GM18861 (cell line): Measurements from ENCODE around the gene GRM8.
"Not testable (repeated sequence)": the region's sequence is repeated elsewhere in the genome, so short reads cannot be mapped to it uniquely, and the experiment has no call there.

ENCODE experiments used
- ATAC-seq: cut with Tn5 transposase; IDR thresholded peaks from one replicate; pipeline ENCODE4 v1.9.1; 2021; ENCODE audit not compliant: unreplicated experiment

The GRM8 gene

DNA sequence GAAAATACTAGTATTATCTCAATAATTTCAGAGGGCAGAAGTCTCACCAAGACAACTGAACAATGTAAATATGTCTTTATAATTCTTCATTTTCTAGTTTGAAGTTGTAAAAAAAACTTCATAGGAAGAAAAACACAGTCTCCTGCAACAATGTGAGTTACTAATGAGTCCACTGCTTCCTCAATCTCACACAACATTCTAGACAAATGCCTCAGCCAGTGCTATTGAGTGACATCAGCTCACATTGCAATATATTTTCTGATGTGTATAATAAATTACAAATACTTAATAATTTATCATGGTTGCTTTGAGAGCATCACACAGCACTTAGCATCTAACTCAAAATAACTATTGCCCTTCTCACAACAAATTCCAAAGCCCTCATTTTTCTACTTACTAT is 321.2 kb downstream of the GRM8 start:
- no peak for ATAC-seq

DNA sequence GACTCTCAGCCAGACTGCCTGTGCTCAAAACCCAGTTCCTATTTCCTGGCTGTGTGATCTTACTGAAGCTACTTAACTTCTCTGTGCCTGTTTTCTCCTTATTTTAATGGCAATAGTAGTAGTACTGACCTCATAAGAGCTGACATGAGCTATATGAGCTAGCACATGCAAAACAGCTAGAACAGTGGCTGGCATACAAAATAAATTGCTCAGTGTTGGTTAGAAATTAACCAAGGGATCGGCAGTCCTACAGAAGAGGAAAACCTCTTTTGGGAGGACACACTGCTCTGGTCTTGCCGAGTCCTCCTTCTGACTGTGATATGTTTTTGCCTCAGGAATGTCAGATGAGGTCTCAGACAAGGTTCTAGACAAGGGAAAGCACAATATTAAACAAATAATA is 322.6 kb downstream of the GRM8 start:
- ATAC-seq, result no peak

DNA sequence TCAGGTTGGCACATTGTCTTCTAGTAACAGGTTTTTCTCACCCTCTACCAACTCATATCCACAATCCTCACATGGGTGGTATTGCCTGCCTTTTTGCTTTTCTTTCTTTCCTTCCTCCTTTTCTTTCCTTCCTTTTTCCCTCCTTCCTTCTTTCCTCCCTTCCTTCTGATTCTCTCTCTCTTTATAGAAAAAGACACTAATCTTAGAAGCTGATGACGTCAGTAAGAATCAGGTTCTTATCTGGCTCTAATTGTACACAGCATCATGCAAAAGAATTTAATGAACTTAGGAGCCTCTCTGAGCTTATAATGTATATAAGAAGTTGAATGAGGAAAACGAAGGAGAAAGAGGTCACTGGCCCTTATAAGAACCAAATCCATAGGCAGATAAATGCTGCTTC is 328.3 kb downstream of the GRM8 start:
- no peak for ATAC-seq

DNA sequence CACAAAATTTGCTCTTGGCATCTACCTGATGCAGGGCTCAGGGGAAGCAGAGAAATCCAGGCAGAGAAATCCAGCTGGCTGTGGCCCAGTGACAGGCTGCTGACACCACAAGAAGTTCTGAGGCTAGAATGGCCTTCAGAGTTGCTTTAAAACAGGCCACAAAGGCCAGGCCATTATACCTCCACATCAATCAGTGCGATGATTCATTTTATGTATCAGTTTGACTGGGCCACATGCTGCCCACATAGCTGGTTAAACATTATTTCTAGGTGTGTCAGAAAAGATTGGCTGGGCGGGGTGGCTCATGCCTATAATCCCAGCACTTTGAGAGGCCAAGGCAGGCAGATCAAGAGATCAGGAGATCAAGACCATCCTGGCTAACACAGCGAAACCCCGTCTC is 341.1 kb downstream of the GRM8 start:
- ATAC-seq, result not testable (repeated sequence)

DNA sequence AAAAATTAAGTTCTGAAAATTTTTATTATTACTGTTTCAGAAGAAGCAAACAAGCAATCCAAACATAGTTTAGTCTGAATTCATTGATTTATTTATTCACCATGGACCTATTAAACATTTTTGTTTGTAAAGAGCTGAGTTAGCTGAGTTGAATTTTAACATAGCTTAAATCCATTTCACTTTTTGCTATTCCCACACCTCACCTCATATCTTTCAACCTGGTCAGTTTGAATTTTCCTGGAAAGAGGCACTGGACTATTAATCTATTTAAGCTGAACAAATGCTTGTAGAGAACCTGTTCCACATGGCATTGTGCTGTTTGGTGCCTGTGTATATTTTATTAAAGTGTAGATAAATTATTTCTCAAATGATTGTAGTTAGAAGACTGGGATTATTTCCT is 344.2 kb downstream of the GRM8 start:
- not testable (repeated sequence) for ATAC-seq

DNA sequence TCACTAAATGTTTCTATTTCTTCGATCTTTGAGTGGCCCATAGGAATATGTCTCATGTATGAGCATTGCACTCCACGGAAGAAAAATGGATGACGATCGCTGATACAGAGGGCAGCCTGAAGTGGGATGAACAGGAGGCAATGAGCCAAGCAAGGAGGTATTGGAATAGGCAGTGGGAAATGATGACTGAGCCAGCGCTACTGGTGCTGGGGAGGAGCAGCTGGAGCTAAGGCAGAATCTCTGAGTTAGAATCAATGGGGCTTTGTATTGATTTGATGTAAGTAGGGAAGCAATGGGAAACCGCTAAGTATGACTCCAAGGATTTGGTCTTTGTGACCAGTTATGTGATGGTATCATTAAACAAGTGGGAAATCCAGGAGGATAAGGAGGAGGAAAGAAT is 345.1 kb downstream of the GRM8 start:
- not testable (repeated sequence) for ATAC-seq

DNA sequence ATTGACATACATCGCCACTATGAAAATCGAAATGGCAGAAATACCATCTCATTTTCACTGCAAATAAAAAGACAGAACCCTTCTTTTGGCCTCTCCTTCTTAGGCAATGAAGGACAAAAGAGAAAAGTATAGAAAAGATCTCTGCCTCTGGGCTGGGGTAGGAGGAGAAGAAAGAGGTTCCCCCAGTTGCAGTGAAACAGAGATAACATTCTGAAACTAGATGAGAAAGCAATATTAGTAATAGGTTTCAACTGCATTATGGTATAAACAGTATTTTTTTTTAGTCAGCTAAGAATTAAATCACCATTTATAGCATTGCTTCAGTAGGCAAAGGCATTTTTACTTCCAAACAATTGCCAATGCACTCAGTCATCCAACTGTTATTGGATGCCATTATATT is 347.5 kb downstream of the GRM8 start:
- ATAC-seq, result not testable (repeated sequence)

DNA sequence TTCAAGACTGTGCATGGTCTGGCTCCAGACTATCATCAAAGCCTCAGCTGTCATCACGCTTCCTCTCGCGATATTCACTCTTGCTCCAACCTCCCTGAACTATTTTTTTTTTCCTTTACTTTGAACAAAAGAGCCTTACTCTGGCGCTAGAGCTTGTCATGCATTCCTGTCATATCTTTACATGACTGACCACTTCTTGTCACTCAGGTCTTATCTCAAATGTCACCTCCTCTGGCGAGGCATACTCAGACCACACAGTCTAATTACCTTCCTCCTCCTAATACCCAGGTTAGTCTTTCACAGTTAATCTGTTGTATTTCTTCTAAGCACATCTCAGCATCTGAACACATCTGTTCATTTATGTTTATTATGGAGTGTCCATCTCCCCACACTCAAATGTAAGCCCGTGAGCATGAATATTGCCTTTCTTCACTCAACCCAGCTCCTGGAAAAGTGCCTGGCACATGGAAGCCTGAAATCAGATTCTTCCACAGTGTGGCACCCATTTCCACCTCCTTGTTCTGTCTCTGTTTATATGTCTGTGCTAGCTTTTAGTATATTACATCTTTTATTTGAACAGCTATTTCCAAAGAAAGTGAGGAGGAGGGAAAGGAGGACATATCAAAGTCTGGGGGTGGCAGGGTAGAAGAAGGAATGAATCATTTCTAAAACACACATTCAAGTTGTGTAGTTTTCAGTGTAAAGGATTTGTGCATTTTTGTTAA is 351.5 kb downstream of the GRM8 start:
- not testable (repeated sequence) for ATAC-seq

DNA sequence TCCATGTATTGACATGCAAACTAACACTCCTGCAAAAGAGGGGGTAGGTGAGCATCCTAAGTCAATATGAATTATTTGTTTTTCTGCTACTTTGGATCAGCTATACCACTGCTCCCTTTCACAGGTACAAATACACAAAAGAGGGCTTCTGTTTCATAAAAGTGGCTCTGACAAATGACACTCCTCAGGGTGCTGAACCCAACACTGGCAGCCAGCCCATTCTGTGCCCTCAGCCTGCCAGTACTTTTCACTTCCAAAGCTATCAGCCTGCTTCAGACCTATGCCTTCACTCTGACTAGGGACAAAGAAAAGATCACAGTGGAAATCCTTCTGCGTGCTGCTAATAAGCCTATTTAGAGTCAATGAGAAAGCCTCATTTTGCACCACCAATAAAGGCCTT is 364.8 kb downstream of the GRM8 start:
- ATAC-seq, result not testable (repeated sequence)

DNA sequence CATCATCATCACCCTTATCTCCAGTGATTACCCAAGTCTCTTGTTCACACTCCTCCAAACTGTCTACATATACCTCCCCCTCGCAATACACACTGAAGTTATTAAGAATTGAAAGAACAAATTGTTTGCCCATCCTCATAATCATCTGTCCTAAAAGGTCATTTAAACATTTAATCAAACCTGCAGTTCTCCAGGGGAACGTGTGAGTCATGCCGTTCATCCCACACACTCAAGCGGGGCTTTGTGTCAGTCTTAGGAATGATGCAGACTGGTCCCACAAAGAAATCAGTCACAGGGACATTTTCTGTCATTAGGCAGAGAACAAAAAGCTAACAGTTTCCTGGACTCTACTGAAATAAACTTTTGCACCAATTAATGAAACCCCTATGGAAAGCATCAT is 365.2 kb downstream of the GRM8 start:
- ATAC-seq, result not testable (repeated sequence)

DNA sequence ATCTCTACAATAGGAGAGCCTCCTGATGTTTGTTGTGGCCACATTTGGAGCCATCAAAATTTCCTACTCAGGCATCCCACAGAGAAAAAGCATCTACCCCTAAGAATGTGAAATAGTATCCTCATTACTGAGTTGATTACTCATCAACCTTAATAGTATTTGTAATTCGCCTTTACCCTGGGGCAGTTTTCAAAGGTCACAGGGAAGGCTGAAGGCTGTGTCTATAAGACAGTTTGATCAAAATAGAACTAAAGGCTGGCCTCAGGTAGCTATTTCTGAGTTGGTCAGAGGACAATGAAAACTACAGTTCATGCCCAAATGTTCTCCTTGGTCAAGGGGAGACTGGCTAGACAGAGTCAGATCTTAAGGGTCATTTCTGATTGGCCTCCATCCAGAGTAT is 370.0 kb downstream of the GRM8 start:
- ATAC-seq, result not testable (repeated sequence)

DNA sequence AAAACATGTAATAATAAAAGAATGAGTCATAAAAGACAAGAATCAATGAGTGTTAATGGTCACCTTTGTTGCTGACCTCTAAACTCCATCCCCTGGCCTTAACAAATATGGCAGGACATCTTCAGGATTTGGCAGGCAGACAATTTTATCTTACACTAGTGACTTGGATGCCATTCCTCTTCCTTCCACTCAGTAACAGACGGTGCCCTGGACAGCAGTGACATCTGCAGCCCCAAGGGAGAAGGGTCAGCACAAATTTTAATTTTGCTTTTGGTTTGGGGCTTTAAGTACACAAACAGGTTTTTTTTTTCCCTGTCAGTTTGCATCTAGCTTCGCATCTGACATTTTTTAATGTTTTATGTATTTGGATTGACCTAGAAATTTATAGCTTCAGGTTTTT is 370.8 kb downstream of the GRM8 start:
- not testable (repeated sequence) for ATAC-seq

DNA sequence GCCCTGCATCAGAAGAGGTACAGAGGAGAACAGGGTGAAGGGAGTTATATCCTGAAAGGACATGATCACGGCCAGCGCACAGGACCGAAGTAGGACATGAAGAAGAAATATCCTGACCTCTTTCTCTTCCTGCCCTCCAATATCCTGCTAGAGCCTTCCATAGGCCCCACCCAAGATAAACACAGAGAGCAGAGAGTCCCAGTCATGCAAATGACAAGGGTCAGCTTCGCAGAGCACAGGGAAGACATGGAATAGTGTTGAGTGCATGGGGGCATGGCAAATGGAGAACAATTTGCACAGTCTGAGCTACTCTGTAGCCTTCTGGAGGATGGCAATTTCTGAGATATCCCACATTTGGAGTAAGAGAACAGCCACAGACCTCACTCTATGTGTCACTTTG is 371.4 kb downstream of the GRM8 start:
- ATAC-seq, result no peak

DNA sequence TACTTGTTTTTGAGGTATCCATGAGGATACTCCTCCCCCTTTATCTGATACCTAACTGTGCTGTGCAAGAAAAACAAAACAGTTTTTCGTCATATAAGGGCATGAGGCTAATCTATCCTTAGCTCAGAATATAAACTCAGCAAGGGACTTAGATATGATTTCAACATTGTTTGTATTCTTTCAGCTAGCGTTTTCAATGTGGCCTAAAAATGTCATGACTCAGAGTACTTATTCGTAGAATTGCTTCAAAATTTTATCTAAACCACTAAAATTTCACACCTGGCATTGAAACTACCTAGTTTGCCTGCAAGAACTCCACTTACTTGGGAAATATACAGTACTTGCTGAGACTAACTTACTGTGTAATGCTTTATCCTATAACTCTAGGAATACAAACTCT is 376.2 kb downstream of the GRM8 start:
- not testable (repeated sequence) for ATAC-seq

DNA sequence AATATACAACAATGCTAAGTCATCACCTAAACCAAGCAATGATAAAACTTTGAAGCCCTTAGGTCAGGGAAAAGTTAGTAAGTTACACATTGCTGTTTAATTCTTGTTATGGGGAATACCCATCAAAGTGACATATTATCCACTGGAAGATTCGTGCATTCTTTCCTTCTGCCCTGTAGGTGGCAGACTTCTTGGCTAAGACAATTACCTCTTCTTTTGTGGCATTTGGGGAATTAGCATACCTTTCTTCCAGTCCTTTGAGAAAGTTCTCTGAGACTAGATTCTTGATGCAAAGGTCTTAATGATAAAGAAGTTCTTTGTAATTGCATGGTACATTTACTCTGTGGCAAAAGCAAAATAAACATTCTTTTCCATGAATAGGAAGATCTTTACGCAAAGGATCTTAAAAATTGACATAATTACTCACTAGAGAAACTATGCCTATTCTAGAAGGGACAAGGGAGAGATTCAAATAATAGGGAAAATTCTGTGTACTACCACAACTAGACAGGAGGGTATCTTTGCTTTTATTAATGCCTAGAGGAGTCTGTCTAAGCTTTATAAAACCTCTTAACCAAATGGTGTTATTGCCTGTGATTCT is 395.9 kb downstream of the GRM8 start:
- peak; percentile 80 for ATAC-seq

DNA sequence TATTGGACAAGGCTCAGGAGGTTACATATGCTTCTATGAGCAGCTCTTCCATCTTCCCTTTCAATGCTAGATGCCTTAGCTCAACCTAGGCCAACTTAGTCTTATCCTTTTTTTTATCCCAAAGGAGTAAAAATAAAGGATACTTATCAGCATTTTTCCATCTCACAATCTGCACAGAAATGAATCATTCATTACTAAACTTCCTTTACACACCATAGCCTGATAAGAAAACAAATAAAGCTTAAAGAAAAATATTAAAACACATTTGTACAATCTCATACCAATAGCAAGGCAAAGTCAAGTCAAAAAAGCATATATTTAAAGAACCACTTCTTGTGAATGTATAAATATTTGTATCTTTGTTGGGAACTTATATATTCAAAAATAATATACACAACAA is 407.4 kb downstream of the GRM8 start:
- ATAC-seq, result no peak

DNA sequence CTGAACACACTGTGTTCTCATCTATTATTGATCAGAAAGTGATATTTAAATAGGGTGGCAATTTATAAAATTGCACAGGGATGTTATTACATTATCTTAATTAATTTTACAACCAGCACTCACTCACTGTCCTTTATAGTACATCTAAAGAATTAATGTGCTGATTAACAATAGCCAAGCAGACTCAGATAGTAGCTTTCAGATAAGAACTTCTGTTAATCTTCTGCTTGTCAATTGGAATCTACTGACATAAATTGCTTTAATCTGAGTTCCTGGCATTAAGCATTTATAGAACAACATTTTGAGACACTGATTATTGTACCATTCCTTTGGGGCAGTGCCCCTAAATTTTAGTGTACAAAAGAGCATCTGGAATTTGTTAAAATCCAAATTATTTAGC is 408.9 kb downstream of the GRM8 start:
- ATAC-seq, result no peak

DNA sequence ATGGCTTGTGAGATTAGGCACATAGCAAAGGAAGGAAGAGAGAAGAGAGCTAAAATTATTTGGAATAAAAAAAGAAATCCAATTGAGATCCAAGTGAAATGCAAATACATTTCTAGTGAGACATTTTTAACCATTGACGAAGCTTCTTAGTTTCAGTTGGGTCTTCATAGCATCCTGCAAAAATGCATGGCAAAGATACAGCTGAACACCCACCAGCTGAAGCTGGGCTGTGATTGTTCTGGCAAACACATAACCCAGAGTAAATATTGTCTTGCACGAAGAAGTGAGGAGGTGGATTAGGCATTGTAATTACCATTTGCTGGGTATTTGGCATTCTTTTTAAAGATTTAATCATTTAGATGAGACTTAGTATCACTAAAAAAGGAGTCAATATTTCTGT is 409.4 kb downstream of the GRM8 start:
- no peak for ATAC-seq

DNA sequence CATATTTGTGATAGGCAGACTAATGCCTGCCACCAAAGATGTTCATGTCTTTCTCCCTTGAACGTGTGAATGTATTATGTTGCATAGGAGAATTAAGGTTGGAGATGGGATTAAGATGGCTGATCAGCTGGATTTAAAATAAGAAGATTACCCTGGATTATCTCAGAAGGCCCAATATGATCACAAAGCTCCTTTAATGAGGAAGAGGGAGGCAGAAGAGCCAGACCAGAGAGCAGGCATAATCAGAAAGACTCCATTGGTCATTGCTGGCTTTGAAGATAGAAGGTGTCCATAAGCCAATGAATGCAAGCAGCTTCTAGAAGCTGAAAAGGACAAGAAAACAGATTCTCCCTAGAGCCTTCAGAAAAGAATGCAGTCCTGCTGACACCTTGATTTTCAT is 410.3 kb downstream of the GRM8 start:
- ATAC-seq, result no peak

DNA sequence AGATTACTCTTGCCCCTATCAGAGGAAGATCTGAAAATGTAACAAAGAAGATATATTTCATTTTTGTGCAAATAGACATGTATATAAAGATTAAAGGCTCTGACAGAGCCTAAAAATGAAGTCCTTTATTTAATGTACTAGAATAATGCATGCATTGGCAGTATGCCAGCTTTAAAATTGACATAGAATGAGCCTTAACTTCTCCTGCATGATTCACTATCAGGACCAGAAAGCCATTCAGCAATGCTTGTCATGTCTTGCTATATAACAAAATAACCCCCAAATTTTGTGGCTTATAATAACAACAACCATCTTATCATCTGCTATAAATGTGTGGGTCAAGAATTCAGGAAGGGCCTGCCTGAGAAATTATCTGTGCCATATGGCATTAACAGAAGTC is 411.9 kb downstream of the GRM8 start:
- ATAC-seq, result no peak

DNA sequence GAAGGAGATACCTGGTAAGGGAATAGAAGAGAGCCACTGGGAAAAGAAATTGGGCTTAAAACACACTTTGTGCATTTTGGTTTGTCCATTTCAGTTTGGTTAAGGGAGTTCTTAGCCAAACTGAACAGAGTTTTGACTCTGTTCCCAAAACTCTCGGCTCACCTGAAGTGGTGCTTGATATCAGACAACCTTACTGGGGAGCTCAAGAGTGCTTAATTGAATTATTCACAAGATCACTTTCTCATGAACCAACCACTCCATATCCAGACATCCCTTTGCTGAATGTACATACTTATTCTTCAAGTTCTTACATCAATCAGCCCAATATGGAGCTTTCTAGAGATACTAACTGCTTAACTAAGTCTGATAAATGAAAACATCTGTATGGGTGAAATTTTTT is 413.1 kb downstream of the GRM8 start:
- ATAC-seq, result no peak

DNA sequence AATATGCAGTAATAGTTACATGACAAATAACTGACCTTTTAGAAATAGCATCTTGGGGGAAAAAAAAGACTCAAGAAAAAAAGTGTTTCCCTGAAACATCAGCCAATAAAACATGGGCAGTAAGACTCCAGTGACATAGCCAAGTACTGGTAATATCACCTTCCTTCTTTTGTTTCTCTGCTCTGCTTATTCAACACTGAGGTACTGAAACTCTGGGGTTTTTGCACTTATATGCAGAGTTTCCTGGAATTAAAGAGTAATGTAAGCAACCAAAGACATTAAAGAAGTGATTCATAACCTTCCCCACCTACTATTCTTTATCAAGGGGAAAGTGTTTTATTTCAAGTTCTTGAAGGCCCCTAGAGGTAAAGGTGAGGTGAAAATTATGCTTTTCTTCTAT is 414.5 kb downstream of the GRM8 start:
- no peak for ATAC-seq

DNA sequence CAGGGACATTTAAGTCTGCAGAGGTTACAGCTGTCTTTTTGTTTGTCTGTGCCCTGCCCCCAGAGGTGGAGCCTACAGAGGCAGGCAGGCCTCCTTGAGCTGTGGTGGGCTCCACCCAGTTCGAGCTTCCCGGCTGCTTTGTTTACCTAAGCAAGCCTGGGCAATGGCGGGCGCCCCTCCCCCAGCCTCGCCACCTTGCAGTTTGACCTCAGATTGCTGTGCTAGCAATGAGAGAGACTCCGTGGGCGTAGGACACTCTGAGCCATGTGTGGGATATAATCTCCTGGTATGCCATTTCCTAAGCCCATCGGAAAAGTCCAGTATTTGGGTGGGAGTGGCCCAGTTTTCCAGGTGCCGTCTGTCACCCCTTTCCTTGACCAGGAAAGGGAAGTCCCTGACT is 421.5 kb downstream of the GRM8 start:
- ATAC-seq, result not testable (repeated sequence)
